ENCODE data around the gene SUN5.
"Not testable (repeated sequence)": the region's sequence is repeated elsewhere in the genome, so short reads cannot be mapped to it uniquely, and the experiment has no call there.

SUN5 gene, protein sequence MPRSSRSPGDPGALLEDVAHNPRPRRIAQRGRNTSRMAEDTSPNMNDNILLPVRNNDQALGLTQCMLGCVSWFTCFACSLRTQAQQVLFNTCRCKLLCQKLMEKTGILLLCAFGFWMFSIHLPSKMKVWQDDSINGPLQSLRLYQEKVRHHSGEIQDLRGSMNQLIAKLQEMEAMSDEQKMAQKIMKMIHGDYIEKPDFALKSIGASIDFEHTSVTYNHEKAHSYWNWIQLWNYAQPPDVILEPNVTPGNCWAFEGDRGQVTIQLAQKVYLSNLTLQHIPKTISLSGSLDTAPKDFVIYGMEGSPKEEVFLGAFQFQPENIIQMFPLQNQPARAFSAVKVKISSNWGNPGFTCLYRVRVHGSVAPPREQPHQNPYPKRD

GRCh38 chr20:33004141-33004751 is at the start of gene SUN5:
Gene SUN5, minus strand, starts transcription at chr20:33004433. Its CDS starts 93 bp downstream, at chr20:33004340.
- no peak within 1 kb of the TSS for H3K27ac Mint-ChIP-seq
- H3K27me3 Mint-ChIP-seq, result no peaks in the 10 kb centered on the region

DNA sequence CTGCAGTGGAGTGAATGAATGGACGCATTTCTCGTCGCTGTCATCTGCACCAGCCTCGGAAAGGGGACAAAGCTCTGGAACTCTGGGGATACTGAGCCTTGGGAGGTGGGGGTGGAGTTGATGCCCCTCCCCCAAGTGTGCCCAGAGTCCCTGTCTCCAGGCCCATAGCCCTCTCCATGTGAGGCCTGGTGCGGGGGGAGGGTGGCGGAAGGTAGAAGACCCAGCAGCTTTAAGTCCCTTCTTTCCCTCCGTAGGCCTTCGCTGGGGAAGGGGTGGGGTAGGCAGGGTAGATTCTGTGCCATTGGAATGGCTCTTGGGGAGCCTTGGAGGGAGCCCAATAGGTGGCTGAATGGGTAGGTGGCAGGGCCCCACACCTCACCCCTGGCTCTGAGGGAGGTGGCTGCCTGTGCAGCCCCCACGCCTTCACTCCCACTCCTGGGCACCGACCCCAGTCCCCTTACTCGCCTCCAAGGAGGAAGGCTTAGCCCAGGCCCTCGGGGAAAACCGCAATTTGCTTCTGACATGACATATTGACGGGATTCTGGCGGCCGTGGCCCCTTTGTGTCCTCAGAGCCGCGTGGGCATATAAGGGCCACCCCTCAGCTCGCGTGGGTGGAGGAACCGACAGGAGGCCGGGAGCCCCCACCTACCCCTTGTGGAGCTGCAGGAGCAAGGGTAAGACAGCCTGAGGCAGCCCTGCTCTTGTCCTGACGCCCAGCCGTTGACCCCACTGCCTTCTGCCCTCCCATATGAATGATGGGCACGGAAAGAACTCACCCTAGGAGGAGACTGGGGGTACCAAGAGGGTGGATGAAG is 49.3 kb upstream of the SUN5 start, which contains the start of gene BPIFB3:
Gene BPIFB3, plus strand, starts transcription at position 613 of the 816 bp plus-strand sequence. CDS start 1,533 bp downstream, outside the sequence.
- Mint-ChIP-seq H3K4me1 (ENCODE audit: low read depth) (no peaks in the 10 kb centered on the region), H3K9me3 (no peaks in the 10 kb centered on the region), H3K36me3 (ENCODE audit: low read depth) (no peaks in the 10 kb centered on the region), H3K4me3 (no peak within 1 kb of the TSS), H3K27ac (no peak within 1 kb of the TSS), H3K27me3 (no peaks in the 10 kb centered on the region)
- DNase-seq, result no peak

More at GRCh38 chr20:33004141-33004751, at the start of gene SUN5:
- H3K4me1 Mint-ChIP-seq (ENCODE audit: low read depth), result peaks cover 20% of the 10 kb centered on the region
- no peak within 1 kb of the TSS for H3K4me3 Mint-ChIP-seq
- H3K36me3 Mint-ChIP-seq (ENCODE audit: low read depth), result no peaks in the 10 kb centered on the region
- peaks cover 3% of the 10 kb centered on the region for H3K9me3 Mint-ChIP-seq
- DNase-seq, result no peak

GRCh38 chr20:33051333-33051732 is 47.1 kb upstream of the SUN5 start:
- H3K36me3 Mint-ChIP-seq (ENCODE audit: low read depth), result no peaks in the 10 kb centered on the region
- no peak overlapping the region for H3K27ac Mint-ChIP-seq
- no peak for DNase-seq
- H3K27me3 Mint-ChIP-seq, result no peaks in the 10 kb centered on the region
- no peaks in the 10 kb centered on the region for H3K4me1 Mint-ChIP-seq (ENCODE audit: low read depth)
- H3K4me3 Mint-ChIP-seq, result no peak overlapping the region
- peaks cover 2% of the 10 kb centered on the region for H3K9me3 Mint-ChIP-seq

GRCh38 chr20:33046412-33046811 is 42.2 kb upstream of the SUN5 start:
- Mint-ChIP-seq H3K4me1 (ENCODE audit: low read depth) (no peaks in the 10 kb centered on the region), H3K27ac (no peak overlapping the region), H3K9me3 (peaks cover 18% of the 10 kb centered on the region), H3K36me3 (ENCODE audit: low read depth) (peaks cover 2% of the 10 kb centered on the region), H3K27me3 (no peaks in the 10 kb centered on the region), H3K4me3 (no peak overlapping the region)
- DNase-seq, result no peak

DNA sequence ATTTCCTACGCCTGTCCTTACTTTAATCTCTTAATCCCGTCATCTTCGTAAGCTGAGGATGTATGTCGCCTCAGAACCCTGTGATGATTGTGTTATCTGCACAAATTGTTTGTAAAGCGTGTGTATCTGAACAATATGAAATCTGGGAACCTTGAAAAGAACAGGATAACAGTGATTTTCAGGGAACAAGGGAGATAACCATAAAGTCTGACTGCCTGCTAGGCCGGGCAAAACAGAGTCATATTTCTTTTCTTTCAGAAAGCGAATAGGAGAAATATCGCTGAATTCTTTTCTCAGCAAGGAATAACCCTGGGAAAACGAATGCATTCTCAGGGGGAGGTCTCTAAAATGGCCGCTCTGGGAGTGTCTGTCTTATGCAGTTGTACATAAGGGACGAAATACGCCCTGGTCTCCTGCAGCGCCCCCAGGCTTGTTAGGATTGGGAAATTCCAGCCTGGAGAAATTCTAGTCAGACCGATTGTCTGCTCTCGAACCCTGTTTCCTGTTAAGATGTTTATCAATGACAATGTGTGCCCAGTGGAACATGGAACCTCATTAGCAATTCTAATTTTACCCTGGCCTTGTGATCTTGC is 41.0 kb upstream of the SUN5 start:
- DNase-seq; H3K4me3 Mint-ChIP-seq; H3K36me3 Mint-ChIP-seq (ENCODE audit: low read depth); H3K4me1 Mint-ChIP-seq (ENCODE audit: low read depth); H3K27ac Mint-ChIP-seq; H3K27me3 Mint-ChIP-seq: not testable (repeated sequence)
- H3K9me3 Mint-ChIP-seq, result peaks cover 18% of the 10 kb centered on the region

DNA sequence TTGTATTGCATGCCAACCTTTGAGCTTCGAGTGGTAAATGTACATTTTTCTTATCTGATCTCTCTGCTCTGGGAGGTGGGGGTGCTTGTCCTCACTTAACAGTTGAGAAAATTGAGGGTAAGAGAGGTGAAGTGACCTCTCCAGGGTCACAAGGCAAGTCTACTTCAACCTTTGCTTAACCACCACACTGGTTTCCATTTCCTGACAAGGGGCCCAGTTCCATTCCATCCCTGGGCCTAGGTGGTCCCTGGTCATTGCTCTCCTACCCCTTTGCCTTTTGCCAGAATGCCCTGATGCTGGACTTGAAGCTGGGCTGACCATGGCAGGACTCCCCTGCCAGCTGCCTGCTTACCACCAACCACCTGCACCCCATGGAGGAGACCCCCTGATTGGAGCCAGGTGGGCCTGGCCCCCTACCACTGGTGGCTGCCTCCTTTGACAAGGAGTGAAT is 39.5 kb upstream of the SUN5 start:
- Mint-ChIP-seq H3K27me3 (no peaks in the 10 kb centered on the region), H3K4me3 (no peak overlapping the region), H3K36me3 (ENCODE audit: low read depth) (peaks cover 2% of the 10 kb centered on the region), H3K27ac (no peak overlapping the region), H3K9me3 (peaks cover 18% of the 10 kb centered on the region), H3K4me1 (ENCODE audit: low read depth) (no peaks in the 10 kb centered on the region)
- DNase-seq, result no peak

- DNase-seq, result no peak
- Mint-ChIP-seq H3K36me3 (ENCODE audit: low read depth) (peaks cover 2% of the 10 kb centered on the region), H3K27ac (no peak overlapping the region), H3K4me3 (no peak overlapping the region), H3K27me3 (no peaks in the 10 kb centered on the region), H3K9me3 (peaks cover 18% of the 10 kb centered on the region), H3K4me1 (ENCODE audit: low read depth) (no peaks in the 10 kb centered on the region)
Measured at GRCh38 chr20:33042983-33043730, 38.9 kb upstream of the SUN5 start.

DNA sequence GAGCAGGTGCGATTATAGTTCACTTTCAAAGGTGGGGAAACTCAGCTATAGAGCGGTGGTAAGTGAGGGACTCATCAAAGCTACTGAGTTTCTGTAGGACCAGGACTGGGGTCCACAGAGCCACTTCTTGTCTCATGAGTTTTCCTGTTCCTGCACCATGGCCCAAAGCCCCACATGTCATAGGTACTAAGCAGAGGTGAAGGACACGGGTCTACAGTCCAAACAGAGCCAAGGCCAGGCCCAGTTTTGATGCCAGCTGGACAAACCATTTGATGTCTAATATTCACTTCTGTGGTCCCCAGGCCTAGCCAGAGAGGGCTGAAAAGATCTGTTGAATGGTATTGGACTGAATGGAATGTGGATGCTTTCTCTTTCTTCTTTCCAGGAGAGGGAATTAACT is 38.2 kb upstream of the SUN5 start:
- H3K36me3 Mint-ChIP-seq (ENCODE audit: low read depth), result peaks cover 2% of the 10 kb centered on the region
- H3K27me3 Mint-ChIP-seq, result no peaks in the 10 kb centered on the region

DNA sequence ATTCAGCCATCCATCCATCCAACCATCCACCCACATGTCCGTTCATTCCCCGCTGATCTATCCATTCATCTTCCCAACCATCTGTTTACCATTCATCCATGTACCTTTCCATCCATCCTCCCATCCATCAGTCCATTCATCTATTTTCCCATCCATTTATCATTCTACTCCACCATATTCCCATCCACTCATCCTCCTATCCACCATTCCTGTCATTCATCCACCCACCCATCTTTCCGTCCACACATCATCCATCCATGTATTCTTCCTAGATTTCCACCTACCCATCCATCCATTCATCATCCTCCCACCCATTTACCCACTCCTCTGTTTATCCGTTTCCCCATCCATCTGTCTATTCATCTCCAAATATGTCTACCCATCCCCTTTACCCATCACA is 34.0 kb upstream of the SUN5 start:
- Mint-ChIP-seq H3K4me1 (ENCODE audit: low read depth) (no peaks in the 10 kb centered on the region), H3K4me3 (no peak overlapping the region), H3K27ac (no peak overlapping the region), H3K36me3 (ENCODE audit: low read depth) (no peaks in the 10 kb centered on the region), H3K9me3 (peaks cover 3% of the 10 kb centered on the region), H3K27me3 (no peaks in the 10 kb centered on the region)
- no peak for DNase-seq

More for the DNA sequence above, 38.2 kb upstream of the SUN5 start:
- Mint-ChIP-seq H3K4me3 (no peak overlapping the region), H3K27ac (no peak overlapping the region), H3K4me1 (ENCODE audit: low read depth) (no peaks in the 10 kb centered on the region), H3K9me3 (peaks cover 18% of the 10 kb centered on the region)
- DNase-seq, result no peak

GRCh38 chr20:33037456-33037855 is 33.2 kb upstream of the SUN5 start:
- Mint-ChIP-seq H3K27ac (no peak overlapping the region), H3K27me3 (no peaks in the 10 kb centered on the region), H3K4me1 (ENCODE audit: low read depth) (no peaks in the 10 kb centered on the region), H3K9me3 (peaks cover 5% of the 10 kb centered on the region), H3K36me3 (ENCODE audit: low read depth) (no peaks in the 10 kb centered on the region), H3K4me3 (no peak overlapping the region)
- DNase-seq, result no peak

DNA sequence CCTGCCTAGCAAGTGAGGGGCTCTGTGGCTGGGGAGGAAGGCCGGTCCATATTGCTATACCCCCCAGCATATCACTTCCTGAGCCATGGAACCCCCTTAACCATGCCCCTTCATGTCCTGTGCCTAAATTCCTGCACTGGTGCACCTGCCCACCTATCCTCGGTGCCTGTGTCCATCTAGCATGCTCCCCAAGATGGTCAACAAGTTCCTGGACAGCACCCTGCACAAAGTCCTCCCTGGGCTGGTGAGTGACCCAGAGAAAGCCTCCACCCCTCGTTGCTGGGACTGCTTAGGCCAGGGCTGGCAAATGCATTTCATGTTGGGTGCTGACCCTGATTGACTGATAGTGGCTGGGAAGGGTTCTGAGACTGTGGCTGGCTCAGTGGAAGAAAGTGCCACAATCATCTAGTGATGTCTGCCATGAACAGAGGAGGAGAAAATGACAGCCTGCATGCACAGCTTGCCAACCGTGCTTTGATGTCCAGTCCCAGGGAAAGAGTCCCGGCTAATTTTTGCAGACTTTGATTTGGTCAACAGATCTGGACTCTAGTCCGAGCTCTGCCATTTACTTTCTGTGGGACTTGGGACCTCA is 30.8 kb upstream of the SUN5 start:
- Mint-ChIP-seq H3K4me1 (ENCODE audit: low read depth) (no peaks in the 10 kb centered on the region), H3K36me3 (ENCODE audit: low read depth) (no peaks in the 10 kb centered on the region), H3K27ac (no peak overlapping the region), H3K27me3 (no peaks in the 10 kb centered on the region), H3K4me3 (no peak overlapping the region), H3K9me3 (peaks cover 5% of the 10 kb centered on the region)
- no peak for DNase-seq

- H3K4me3 Mint-ChIP-seq, result no peak overlapping the region
- peaks cover 5% of the 10 kb centered on the region for H3K9me3 Mint-ChIP-seq
- no peak for DNase-seq
- H3K36me3 Mint-ChIP-seq (ENCODE audit: low read depth), result no peaks in the 10 kb centered on the region
- no peaks in the 10 kb centered on the region for H3K27me3 Mint-ChIP-seq
- H3K27ac Mint-ChIP-seq, result no peak overlapping the region
- H3K4me1 Mint-ChIP-seq (ENCODE audit: low read depth), result no peaks in the 10 kb centered on the region
Measured at GRCh38 chr20:33034115-33034514, 29.9 kb upstream of the SUN5 start.

GRCh38 chr20:33033381-33033780 is 29.1 kb upstream of the SUN5 start:
- Mint-ChIP-seq H3K27ac (no peak overlapping the region), H3K4me1 (ENCODE audit: low read depth) (no peaks in the 10 kb centered on the region), H3K36me3 (ENCODE audit: low read depth) (no peaks in the 10 kb centered on the region), H3K4me3 (no peak overlapping the region), H3K9me3 (peaks cover 5% of the 10 kb centered on the region), H3K27me3 (no peaks in the 10 kb centered on the region)
- no peak for DNase-seq

Measured in activated T-cell treated with anti-CD3 and anti-CD28 coated beads, Interleukin-2, amount 50 U/mL, for 24 hours (primary cell).